ENCODE measurements around the gene GSTCD. TPM values are rescaled to one million over a fixed set of nuclear protein-coding genes. Genes with fewer than 3 reads are reported as not detected.
"Not testable (repeated sequence)": the region's sequence is repeated elsewhere in the genome, so short reads cannot be mapped to it uniquely, and the experiment has no call there.

The GSTCD gene
- total and polyA plus RNA-seq, 2 donors (not counting 1 experiment from before 2014, with no cell fraction given): 5.0 to 13.2 TPM

GRCh38 chr4:105725623-105726022, 17.0 kb downstream of the GSTCD start:
- ChIA-PET CTCF (no interaction called here), POLR2A (no interaction called here)
- WGBS (ENCODE audit: insufficient coverage): no CpG with 5 or more reads among the region's 2 CpGs
- no peak for DNase-seq
- intact Hi-C loops (cut with micrococcal nuclease): no loop called here
- Mint-ChIP-seq H3K27ac (no peak overlapping the region), H3K4me3 (no peak overlapping the region), H3K9me3 (ENCODE audit: insufficient read depth) (no peaks in the 10 kb centered on the region), H3K4me1 (no peaks in the 10 kb centered on the region), H3K27me3 (no peaks in the 10 kb centered on the region)
- Histone ChIP-seq H3K36me3 (replicated peaks in 1 of 2; ENCODE audit: control extremely low read depth in 1 of 2, control insufficient read depth in 1 of 2, extremely low read depth in 1 of 2, insufficient read depth in 2 of 2, low read length in 1 of 2) (no peaks in the 10 kb centered on the region), H3K4me2 (replicated peaks; ENCODE audit: low read depth, low read length, poor library complexity, severe bottlenecking) (no peak overlapping the region), H3K4me1 (ENCODE audit: control insufficient read depth in 2 of 2, insufficient read depth in 2 of 2, low read length in 2 of 2) (no peaks in the 10 kb centered on the region), H3K4me3 (ENCODE audit: control extremely low read depth in 1 of 5, extremely low read depth in 1 of 5, insufficient read depth in 1 of 5, low read depth in 2 of 5, low read length in 4 of 5) (no peak overlapping the region), H2AFZ (ENCODE audit: insufficient read depth, low read depth, low read length, poor library complexity, severe bottlenecking) (no peak overlapping the region), H3K27ac (ENCODE audit: low read length in 2 of 2) (no peak overlapping the region), H3K27me3 (replicated peaks in 1 of 4; ENCODE audit: control extremely low read depth in 1 of 4, control insufficient read depth in 3 of 4, insufficient read depth in 4 of 4, low read length in 3 of 4) (no peaks in the 10 kb centered on the region), H3K9me3 (ENCODE audit: control extremely low read depth in 1 of 3, control insufficient read depth in 2 of 3, insufficient read depth in 1 of 3, low read length in 2 of 3) (no peaks in the 10 kb centered on the region), H3K79me2 (ENCODE audit: control insufficient read depth, insufficient read depth, low read length) (no peaks in the 10 kb centered on the region), H3K9ac (ENCODE audit: low read length) (no peak overlapping the region), H4K20me1 (ENCODE audit: control insufficient read depth, insufficient read depth, low read length, poor library complexity, severe bottlenecking) (no peaks in the 10 kb centered on the region)
- no peak for TF ChIP-seq CTCF (IDR thresholded peaks at IDR 0.05)
- no peak for TF ChIP-seq EZH2 (IDR thresholded peaks at IDR 0.05; ENCODE audit: borderline replicate concordance, insufficient read depth, low read depth, low read length, poor library complexity, severe bottlenecking)
- ATAC-seq (ENCODE audit: low read depth): no peak

GRCh38 chr4:105729895-105730294, 21.3 kb downstream of the GSTCD start:
- H3K9ac ChIP-seq (ENCODE audit: low read length); H4K20me1 ChIP-seq (ENCODE audit: control insufficient read depth, insufficient read depth, low read length, poor library complexity, severe bottlenecking); H3K36me3 ChIP-seq (replicated peaks in 1 of 2; ENCODE audit: control extremely low read depth in 1 of 2, control insufficient read depth in 1 of 2, extremely low read depth in 1 of 2, insufficient read depth in 2 of 2, low read length in 1 of 2); H2AFZ ChIP-seq (ENCODE audit: insufficient read depth, low read depth, low read length, poor library complexity, severe bottlenecking); H3K4me2 ChIP-seq (replicated peaks; ENCODE audit: low read depth, low read length, poor library complexity, severe bottlenecking); H3K4me1 Mint-ChIP-seq; H3K9me3 ChIP-seq (ENCODE audit: control extremely low read depth in 1 of 3, control insufficient read depth in 2 of 3, insufficient read depth in 1 of 3, low read length in 2 of 3); H3K4me1 ChIP-seq (ENCODE audit: control insufficient read depth in 2 of 2, insufficient read depth in 2 of 2, low read length in 2 of 2); H3K4me3 ChIP-seq (ENCODE audit: control extremely low read depth in 1 of 5, extremely low read depth in 1 of 5, insufficient read depth in 1 of 5, low read depth in 2 of 5, low read length in 4 of 5); CTCF ChIA-PET; DNase-seq; H3K9me3 Mint-ChIP-seq (ENCODE audit: insufficient read depth); ATAC-seq (ENCODE audit: low read depth); H3K27me3 ChIP-seq (replicated peaks in 1 of 4; ENCODE audit: control extremely low read depth in 1 of 4, control insufficient read depth in 3 of 4, insufficient read depth in 4 of 4, low read length in 3 of 4); H3K4me3 Mint-ChIP-seq; intact Hi-C loops (cut with micrococcal nuclease); H3K79me2 ChIP-seq (ENCODE audit: control insufficient read depth, insufficient read depth, low read length); H3K27ac Mint-ChIP-seq; POLR2A ChIA-PET; H3K27me3 Mint-ChIP-seq; H3K27ac ChIP-seq (ENCODE audit: low read length in 2 of 2): not testable (repeated sequence)
- 100% methylated on average over 1 of the region's 4 CpGs for WGBS (ENCODE audit: insufficient coverage)

- H2AFZ ChIP-seq (ENCODE audit: insufficient read depth, low read depth, low read length, poor library complexity, severe bottlenecking); H3K27ac ChIP-seq (ENCODE audit: low read length in 2 of 2); H3K4me3 Mint-ChIP-seq; H3K27ac Mint-ChIP-seq; H3K36me3 ChIP-seq (replicated peaks in 1 of 2; ENCODE audit: control extremely low read depth in 1 of 2, control insufficient read depth in 1 of 2, extremely low read depth in 1 of 2, insufficient read depth in 2 of 2, low read length in 1 of 2); H3K9ac ChIP-seq (ENCODE audit: low read length); DNase-seq; H3K4me1 ChIP-seq (ENCODE audit: control insufficient read depth in 2 of 2, insufficient read depth in 2 of 2, low read length in 2 of 2); H3K27me3 ChIP-seq (replicated peaks in 1 of 4; ENCODE audit: control extremely low read depth in 1 of 4, control insufficient read depth in 3 of 4, insufficient read depth in 4 of 4, low read length in 3 of 4); H3K4me3 ChIP-seq (ENCODE audit: control extremely low read depth in 1 of 5, extremely low read depth in 1 of 5, insufficient read depth in 1 of 5, low read depth in 2 of 5, low read length in 4 of 5); H3K79me2 ChIP-seq (ENCODE audit: control insufficient read depth, insufficient read depth, low read length); ATAC-seq (ENCODE audit: low read depth); CTCF ChIA-PET; intact Hi-C loops (cut with micrococcal nuclease); POLR2A ChIA-PET; H4K20me1 ChIP-seq (ENCODE audit: control insufficient read depth, insufficient read depth, low read length, poor library complexity, severe bottlenecking); H3K27me3 Mint-ChIP-seq; H3K4me1 Mint-ChIP-seq; H3K4me2 ChIP-seq (replicated peaks; ENCODE audit: low read depth, low read length, poor library complexity, severe bottlenecking): not testable (repeated sequence)
- H3K9me3 ChIP-seq (ENCODE audit: control extremely low read depth in 1 of 3, control insufficient read depth in 2 of 3, insufficient read depth in 1 of 3, low read length in 2 of 3): peaks cover 6 to 10% (median 10%) of the 10 kb centered on the region in 3 donors
- peaks cover 12% of the 10 kb centered on the region for H3K9me3 Mint-ChIP-seq (ENCODE audit: insufficient read depth)
- WGBS (ENCODE audit: insufficient coverage): 99% methylated on average over 10 of the region's 10 CpGs
Measured at GRCh38 chr4:105735217-105735616, 26.6 kb downstream of the GSTCD start.

Measured in B cell (primary cell).